ENCODE data around the gene LMO1.

GRCh38 chr11:8247312-8247711, 16.4 kb downstream of the LMO1 start:
- peak; percentile 69 for TF ChIP-seq CTCF (IDR thresholded peaks at IDR 0.05; ENCODE audit: low read depth, low read length, poor library complexity, severe bottlenecking)
- no peak for TF ChIP-seq EZH2phosphoT487 (IDR thresholded peaks at IDR 0.05; ENCODE audit: borderline replicate concordance, low read length)
